LNCaP clone FGC (cell line): ENCODE results near the gene MYO19.

ENCODE experiments used
- DNase-seq: peaks from one replicate; pipeline ENCODE4 v3.0.0-alpha.2; 2011; ENCODE audit warnings: low read depth
- H3K4me3 ChIP-seq: 2 replicates; pipeline ENCODE4 v1.5.1; 2011; ENCODE audit warnings: mild to moderate bottlenecking, low read depth, low read length, control low read depth
- CTCF ChIP-seq: IDR thresholded peaks from 2 replicates; pipeline ENCODE4 v1.5.1; 2012; ENCODE audit warnings: mild to moderate bottlenecking; ENCODE audit not compliant: control insufficient read depth, insufficient read depth; ENCODE audit errors: extremely low read depth

The MYO19 gene

GRCh38 chr17:36532435-36532975 is 2.2 kb downstream of the MYO19 start:
- H3K4me3 ChIP-seq, result no peak overlapping the region

GRCh38 chr17:36529121-36529520 is 5.5 kb downstream of the MYO19 start:
- H3K4me3 ChIP-seq, result no peak overlapping the region
- DNase-seq, result no peak
- TF ChIP-seq CTCF, result no peak

More at GRCh38 chr17:36532435-36532975, 2.2 kb downstream of the MYO19 start:
- no peak for TF ChIP-seq CTCF
- no peak for DNase-seq

- H3K4me3 ChIP-seq, result no peak overlapping the region
- no peak for DNase-seq
- TF ChIP-seq CTCF, result no peak
Measured at GRCh38 chr17:36527621-36528250, 6.9 kb downstream of the MYO19 start.

- no peak for DNase-seq
- TF ChIP-seq CTCF, result no peak
- no peak overlapping the region for H3K4me3 ChIP-seq
Measured at GRCh38 chr17:36525888-36526287, 8.8 kb downstream of the MYO19 start.

GRCh38 chr17:36525113-36525512 is 9.6 kb downstream of the MYO19 start:
- no peak for TF ChIP-seq CTCF
- DNase-seq, result no peak
- no peak overlapping the region for H3K4me3 ChIP-seq

- no peak for TF ChIP-seq CTCF
- no peak for DNase-seq
- H3K4me3 ChIP-seq, result no peak overlapping the region
Measured at GRCh38 chr17:36524428-36524876, 10.2 kb downstream of the MYO19 start.

GRCh38 chr17:36523113-36523512 is 11.6 kb downstream of the MYO19 start:
- H3K4me3 ChIP-seq, result no peak overlapping the region
- no peak for DNase-seq

More at GRCh38 chr17:36523113-36523512, 11.6 kb downstream of the MYO19 start:
- no peak for TF ChIP-seq CTCF
